ENCODE data around the gene TMEM269.

TMEM269 gene

DNA sequence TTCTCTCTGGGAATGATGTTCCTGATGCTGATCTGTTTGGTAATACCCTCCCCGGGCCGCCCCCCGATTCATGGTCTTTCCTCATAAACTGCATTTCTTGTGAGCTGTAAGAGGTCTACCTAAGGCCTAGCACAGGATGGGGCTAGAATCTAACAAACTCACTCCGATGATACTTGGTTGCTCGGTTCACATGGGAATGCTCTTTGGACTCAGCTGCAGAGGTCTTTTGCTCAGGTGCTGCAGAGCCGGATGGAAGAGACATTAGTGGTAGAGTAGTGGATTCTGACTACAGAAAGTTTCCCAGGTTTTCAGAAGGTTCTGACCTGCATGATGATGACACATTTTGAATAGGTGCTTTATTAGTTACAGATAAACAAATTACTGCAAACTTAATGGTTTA, 8.3 kb upstream of the TMEM269 start:
- H3K4me3 ChIP-seq (ENCODE audit: low read depth, low read length), result no peak overlapping the region
- TF ChIP-seq, protein P1, sequence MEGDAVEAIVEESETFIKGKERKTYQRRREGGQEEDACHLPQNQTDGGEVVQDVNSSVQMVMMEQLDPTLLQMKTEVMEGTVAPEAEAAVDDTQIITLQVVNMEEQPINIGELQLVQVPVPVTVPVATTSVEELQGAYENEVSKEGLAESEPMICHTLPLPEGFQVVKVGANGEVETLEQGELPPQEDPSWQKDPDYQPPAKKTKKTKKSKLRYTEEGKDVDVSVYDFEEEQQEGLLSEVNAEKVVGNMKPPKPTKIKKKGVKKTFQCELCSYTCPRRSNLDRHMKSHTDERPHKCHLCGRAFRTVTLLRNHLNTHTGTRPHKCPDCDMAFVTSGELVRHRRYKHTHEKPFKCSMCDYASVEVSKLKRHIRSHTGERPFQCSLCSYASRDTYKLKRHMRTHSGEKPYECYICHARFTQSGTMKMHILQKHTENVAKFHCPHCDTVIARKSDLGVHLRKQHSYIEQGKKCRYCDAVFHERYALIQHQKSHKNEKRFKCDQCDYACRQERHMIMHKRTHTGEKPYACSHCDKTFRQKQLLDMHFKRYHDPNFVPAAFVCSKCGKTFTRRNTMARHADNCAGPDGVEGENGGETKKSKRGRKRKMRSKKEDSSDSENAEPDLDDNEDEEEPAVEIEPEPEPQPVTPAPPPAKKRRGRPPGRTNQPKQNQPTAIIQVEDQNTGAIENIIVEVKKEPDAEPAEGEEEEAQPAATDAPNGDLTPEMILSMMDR (IDR thresholded peaks at IDR 0.05; ENCODE audit: low read depth, low read length, missing control alignments), result no peak
- no peak for DNase-seq (ENCODE audit: low read depth)

DNA sequence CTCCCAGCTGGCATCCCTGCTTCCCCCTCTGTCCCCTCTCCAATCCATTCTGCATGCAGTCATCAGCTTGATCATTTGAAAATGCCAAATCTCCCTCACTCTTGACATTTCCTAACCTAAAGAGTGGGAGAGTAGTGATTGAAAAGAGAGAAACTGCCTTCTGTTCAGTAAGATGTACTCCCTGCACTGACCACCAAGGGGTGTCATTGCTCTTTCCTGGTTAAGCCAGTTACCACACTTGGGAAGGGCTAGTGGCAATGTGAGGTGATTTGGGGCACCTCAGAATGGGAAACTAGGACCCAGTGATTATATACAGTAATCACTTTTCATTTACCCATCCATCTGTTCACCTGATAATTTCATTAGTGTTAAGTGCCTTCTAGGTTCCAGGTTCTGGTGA, 6.9 kb upstream of the TMEM269 start:
- DNase-seq (ENCODE audit: low read depth), result no peak
- TF ChIP-seq, protein P1 (IDR thresholded peaks at IDR 0.05; ENCODE audit: low read depth, low read length, missing control alignments), result peak; percentile 66
- no peak overlapping the region for H3K4me3 ChIP-seq (ENCODE audit: low read depth, low read length)

DNA sequence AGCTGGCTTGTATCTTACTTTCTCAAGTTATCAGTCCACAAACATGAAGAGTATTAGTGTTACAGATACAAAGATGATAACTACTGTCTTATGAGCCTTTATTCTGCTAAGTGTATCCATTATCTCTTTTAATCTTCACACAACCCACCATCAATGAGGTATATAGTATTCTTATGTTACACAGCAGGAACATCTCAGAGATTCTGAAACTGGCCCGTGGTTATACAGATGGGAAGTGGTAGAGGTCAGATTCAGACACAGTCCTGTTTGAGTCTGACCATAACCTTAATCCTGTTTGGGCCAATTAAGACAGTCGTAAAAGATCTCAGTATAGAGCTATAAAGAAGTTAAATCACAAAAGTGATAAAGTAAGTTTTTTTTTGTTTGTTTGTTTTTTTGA, 5.1 kb upstream of the TMEM269 start:
- no peak overlapping the region for H3K4me3 ChIP-seq (ENCODE audit: low read depth, low read length)
- DNase-seq (ENCODE audit: low read depth), result no peak
- TF ChIP-seq, protein P1 (IDR thresholded peaks at IDR 0.05; ENCODE audit: low read depth, low read length, missing control alignments), result no peak

DNA sequence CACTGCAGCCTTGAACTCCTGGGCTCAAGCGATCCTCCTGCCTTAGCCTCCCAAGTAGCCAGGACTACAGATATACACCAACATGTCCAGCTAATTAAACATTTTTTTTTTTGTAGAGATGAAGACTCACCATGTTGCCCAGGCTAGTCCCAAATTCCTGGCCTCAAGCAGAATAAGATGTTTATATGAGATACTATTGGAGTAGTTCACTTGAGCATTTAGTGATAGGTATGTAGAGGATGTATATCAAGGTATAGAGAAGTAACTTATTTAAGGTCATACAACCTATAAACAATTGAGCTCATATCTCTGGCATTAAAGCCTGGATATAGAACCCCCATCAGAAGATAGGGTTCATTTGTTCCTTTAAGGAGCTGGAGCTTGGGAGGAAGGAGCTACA, 4.6 kb upstream of the TMEM269 start:
- H3K4me3 ChIP-seq (ENCODE audit: low read depth, low read length), result no peak overlapping the region
- DNase-seq (ENCODE audit: low read depth), result no peak
- TF ChIP-seq, protein P1 (IDR thresholded peaks at IDR 0.05; ENCODE audit: low read depth, low read length, missing control alignments), result no peak

DNA sequence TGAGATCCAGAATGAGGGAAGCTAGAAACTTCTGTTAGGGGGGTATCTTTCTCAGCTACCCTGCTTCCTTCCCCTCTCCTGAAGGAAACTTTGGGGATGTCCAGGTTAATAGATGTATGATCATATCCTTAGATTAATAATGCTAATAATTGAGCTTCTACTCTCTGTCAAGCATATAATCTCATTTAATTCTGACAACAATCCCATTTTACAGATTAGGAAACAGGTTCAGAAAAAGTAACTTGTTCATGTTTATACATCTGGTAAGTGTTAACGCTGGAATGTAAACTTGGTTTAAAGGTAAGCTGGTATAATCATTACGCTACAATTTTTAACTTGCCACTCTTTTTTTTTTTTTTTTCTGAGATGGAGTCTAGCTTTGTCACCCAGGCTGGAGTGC, 1.7 kb upstream of the TMEM269 start:
- no peak for DNase-seq (ENCODE audit: low read depth)
- TF ChIP-seq, protein P1 (IDR thresholded peaks at IDR 0.05; ENCODE audit: low read depth, low read length, missing control alignments), result no peak
- no peak overlapping the region for H3K4me3 ChIP-seq (ENCODE audit: low read depth, low read length)

DNA sequence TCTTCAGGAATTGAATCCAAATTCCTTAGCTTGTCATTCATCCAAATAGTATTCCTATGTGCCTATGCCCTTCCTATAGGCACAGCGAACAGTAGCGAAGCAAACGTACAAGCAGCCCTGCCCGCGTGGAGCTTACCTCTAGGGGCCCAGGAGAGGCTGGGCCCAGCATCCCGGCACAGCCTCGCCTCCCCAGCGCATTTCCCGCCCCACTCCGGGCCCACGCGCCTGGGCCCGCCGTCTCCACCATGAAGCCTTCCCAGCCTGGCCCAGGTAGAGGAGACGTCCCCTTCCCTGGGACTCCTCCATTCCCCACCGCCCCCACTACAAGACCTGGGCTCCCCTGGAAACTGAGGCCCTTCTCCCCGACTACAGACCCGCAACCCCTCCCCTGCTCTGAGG, 245 bp upstream of the TMEM269 start:
- H3K4me3 ChIP-seq (ENCODE audit: low read depth, low read length), result no peak overlapping the region
- TF ChIP-seq, protein P1 (IDR thresholded peaks at IDR 0.05; ENCODE audit: low read depth, low read length, missing control alignments), result no peak
- DNase-seq (ENCODE audit: low read depth), result no peak

DNA sequence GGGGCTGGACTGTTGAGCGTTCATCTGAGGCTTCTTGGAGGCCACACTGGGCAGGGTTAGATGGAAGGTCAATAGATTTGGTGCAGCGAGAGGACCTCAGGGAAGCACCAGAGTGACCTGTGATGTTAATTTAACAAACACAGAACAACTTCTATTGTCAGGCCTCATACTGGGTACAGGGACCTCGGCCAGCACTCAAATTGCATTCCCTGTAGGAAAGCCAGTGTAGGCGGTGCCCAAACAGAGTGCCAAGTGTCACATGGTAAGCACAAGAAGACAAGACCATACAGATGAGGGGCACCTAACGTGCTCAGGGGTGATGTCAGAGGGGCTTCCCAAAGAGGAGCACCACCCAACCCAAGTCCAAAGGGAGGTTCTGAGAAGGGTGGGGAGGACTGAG, 1.3 kb downstream of the TMEM269 start:
- H3K4me3 ChIP-seq (ENCODE audit: low read depth, low read length), result no peak overlapping the region
- no peak for DNase-seq (ENCODE audit: low read depth)
- TF ChIP-seq, protein P1 (IDR thresholded peaks at IDR 0.05; ENCODE audit: low read depth, low read length, missing control alignments), result no peak

All from GM12864 (cell line).